Hematopoietic multipotent progenitor cell (in vitro differentiated cells): ENCODE results near the gene TMEM94. TPM values are rescaled to one million over a fixed set of nuclear protein-coding genes. Genes with fewer than 3 reads are reported as not detected.

ENCODE experiments used
- DNase-seq, 3 donors: peaks; one replicate each; pipeline ENCODE4 v3.0.0-alpha.2; 2011 to 2015; ENCODE audit warnings: low read depth in 2 of 3, low spot score in 2 of 3
- total RNA-seq: library from RNA; depleted of rRNA; stranded (reverse); fragments of >200 nt; gene quantifications from one replicate; pipeline ENCODE4 v1.2.3, GENCODE V29; 2012

The TMEM94 gene
- total RNA-seq, 1 donor, result 156 TPM

- no peak for DNase-seq
Observed at GRCh38 chr17:75492555-75493168, 36.2 kb downstream of the TMEM94 start.

GRCh38 chr17:75493476-75494129, 37.2 kb downstream of the TMEM94 start:
- DNase-seq, result no peak

GRCh38 chr17:75494326-75494877, 38.0 kb downstream of the TMEM94 start:
- DNase-seq, result no peak

- no peak for DNase-seq
Observed at GRCh38 chr17:75496005-75496404, 39.6 kb downstream of the TMEM94 start.

GRCh38 chr17:75498039-75498725, 41.7 kb downstream of the TMEM94 start:
- DNase-seq, result peak in 1 of 3 donors; percentile 46

GRCh38 chr17:75498726-75499213, 42.3 kb downstream of the TMEM94 start:
- DNase-seq, result no peak

GRCh38 chr17:75499313-75500022, 43.0 kb downstream of the TMEM94 start:
- DNase-seq, result no peak

- DNase-seq, result no peak
Observed at GRCh38 chr17:75500419-75501216, 44.2 kb downstream of the TMEM94 start.

- no peak for DNase-seq
Observed at GRCh38 chr17:75501378-75502071, 45.1 kb downstream of the TMEM94 start.

- no peak for DNase-seq
Observed at GRCh38 chr17:75502072-75502720, 45.8 kb downstream of the TMEM94 start.

- no peak for DNase-seq
Observed at GRCh38 chr17:75502721-75503329, 46.4 kb downstream of the TMEM94 start.

GRCh38 chr17:75503337-75503950, 47.0 kb downstream of the TMEM94 start:
- DNase-seq, result no peak

GRCh38 chr17:75503976-75504346, 47.5 kb downstream of the TMEM94 start:
- no peak for DNase-seq

GRCh38 chr17:75504347-75505151, 48.1 kb downstream of the TMEM94 start:
- peak in 1 of 3 donors; percentile 53 for DNase-seq

GRCh38 chr17:75505152-75505409, 48.6 kb downstream of the TMEM94 start:
- DNase-seq, result no peak

GRCh38 chr17:75505640-75506039, 49.2 kb downstream of the TMEM94 start:
- no peak for DNase-seq

- DNase-seq, result no peak
Observed at GRCh38 chr17:75506134-75506533, 49.7 kb downstream of the TMEM94 start.

- no peak for DNase-seq
Observed at GRCh38 chr17:75506888-75507287, 50.5 kb downstream of the TMEM94 start.
